Stimulated activated naive CD4-positive, alpha-beta T cell (primary cell): Measurements from ENCODE around the gene SON.
A peak's percentile ranks its signal among the peaks of the same experiment; 100 is the strongest.

Experiments used
- DNase-seq, 6 experiments: peaks; one replicate each; lab custom pipeline; 2025; lab: John Stamatoyannopoulos, UW

Gene SON

GRCh38 chr21:33543505-33544129 is 779 bp downstream of the SON start:
- peak in 2 of 6 experiments; percentile 25 to 65 for DNase-seq

- DNase-seq: no peak
Measured at GRCh38 chr21:33544451-33545195, 1.8 kb downstream of the SON start.

GRCh38 chr21:33546086-33546485 is 3.2 kb downstream of the SON start:
- DNase-seq: peak in 1 of 6 experiments; percentile 4

- no peak for DNase-seq
Measured at GRCh38 chr21:33549848-33550771, 7.3 kb downstream of the SON start.

- peak in 1 of 6 experiments; percentile 14 for DNase-seq
Measured at GRCh38 chr21:33550772-33551660, 8.2 kb downstream of the SON start.

GRCh38 chr21:33551664-33552063 is 8.8 kb downstream of the SON start:
- DNase-seq: peak in 1 of 6 experiments; percentile 22

GRCh38 chr21:33552093-33552998 is 9.5 kb downstream of the SON start:
- no peak for DNase-seq

- peak in 1 of 6 experiments; percentile 7 for DNase-seq
Measured at GRCh38 chr21:33552999-33553598, 10.3 kb downstream of the SON start.

- DNase-seq: no peak
Measured at GRCh38 chr21:33554236-33554981, 11.6 kb downstream of the SON start.

- DNase-seq: no peak
Measured at GRCh38 chr21:33554982-33555344, 12.1 kb downstream of the SON start.

- DNase-seq: no peak
Measured at GRCh38 chr21:33557447-33557846, 14.6 kb downstream of the SON start.

GRCh38 chr21:33558777-33559421 is 16.1 kb downstream of the SON start:
- DNase-seq: no peak

- DNase-seq: no peak
Measured at GRCh38 chr21:33559813-33560212, 17.0 kb downstream of the SON start.

GRCh38 chr21:33560965-33561364 is 18.1 kb downstream of the SON start:
- no peak for DNase-seq

- DNase-seq: no peak
Measured at GRCh38 chr21:33561373-33561772, 18.5 kb downstream of the SON start.

GRCh38 chr21:33562389-33562788 is 19.6 kb downstream of the SON start:
- DNase-seq: no peak

GRCh38 chr21:33566514-33566913 is 23.7 kb downstream of the SON start:
- DNase-seq: no peak

GRCh38 chr21:33567914-33568313 is 25.1 kb downstream of the SON start:
- DNase-seq: no peak

- no peak for DNase-seq
Measured at GRCh38 chr21:33568448-33568847, 25.6 kb downstream of the SON start.
